EL (cell line): ENCODE data around the gene LDLRAD2.
"Not testable (repeated sequence)": the region's sequence is repeated elsewhere in the genome, so short reads cannot be mapped to it uniquely, and the experiment has no call there.

Source experiments
- DNase-seq: peaks from one replicate; pipeline ENCODE4 v3.0.0-alpha.2; 2016

LDLRAD2 gene

DNA sequence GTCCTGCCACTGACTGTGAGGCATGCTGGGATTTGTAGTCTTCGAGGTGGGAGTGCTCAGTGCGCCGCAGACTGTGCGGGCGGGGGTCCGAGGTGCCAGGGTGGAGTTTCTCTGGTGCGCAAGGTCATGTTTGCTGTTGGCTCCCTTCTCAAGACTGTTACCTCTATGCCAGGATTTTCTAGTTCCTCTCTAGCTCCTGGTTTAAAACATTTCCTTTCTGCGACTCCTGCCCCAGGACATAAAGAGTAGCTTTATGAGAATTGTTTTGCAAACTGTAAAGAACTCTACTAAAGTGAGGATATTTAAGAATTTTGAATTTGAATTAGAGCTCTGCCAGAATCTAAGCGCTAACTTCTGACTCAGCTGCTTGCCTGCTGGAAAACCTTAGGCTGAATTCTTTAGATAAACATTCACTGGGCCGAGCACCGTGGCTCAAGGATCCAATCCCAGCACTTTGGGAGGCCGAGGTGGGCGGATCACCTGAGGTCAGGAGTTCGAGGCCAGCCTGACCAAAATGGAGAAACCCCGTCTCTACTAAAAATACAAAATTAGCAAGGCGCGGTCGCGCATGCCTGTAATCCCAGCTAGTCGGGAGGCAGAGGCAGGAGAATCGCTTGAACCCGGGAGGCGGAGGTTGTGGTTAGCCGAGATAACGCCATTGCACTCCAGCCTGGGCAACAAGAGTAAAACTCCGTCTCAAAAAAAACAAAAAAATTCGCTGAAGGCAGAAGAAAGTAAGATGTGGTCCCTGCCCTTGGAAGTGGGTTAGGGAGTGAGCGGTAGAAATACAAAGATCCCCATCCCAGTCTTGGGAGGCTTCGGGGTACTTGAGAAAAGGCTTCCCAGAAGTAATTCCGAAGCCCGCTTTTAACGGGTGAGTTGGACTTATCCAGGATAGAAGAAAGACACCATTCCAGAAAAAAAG, 28.1 kb upstream of the LDLRAD2 start:
- DNase-seq = no peak

DNA sequence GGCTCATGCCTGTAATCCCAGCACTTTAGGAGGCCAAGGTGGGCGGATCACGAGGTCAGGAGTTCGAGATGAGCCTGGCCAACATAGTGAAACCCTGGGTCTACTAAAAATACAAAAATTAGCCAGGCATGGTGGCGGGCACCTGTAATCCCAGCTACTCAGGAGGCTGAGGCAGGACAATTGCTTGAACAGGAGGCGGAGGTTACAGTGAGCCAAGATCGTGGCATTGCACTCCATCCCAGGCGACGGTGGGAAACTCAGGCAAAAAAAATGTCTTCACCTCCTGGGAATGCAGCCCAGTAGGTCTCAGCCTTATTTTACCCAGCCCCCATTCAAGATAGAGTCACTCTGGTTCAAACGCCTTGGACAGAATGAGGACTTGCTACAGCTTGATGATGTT, 26.3 kb upstream of the LDLRAD2 start:
- not testable (repeated sequence) for DNase-seq

DNA sequence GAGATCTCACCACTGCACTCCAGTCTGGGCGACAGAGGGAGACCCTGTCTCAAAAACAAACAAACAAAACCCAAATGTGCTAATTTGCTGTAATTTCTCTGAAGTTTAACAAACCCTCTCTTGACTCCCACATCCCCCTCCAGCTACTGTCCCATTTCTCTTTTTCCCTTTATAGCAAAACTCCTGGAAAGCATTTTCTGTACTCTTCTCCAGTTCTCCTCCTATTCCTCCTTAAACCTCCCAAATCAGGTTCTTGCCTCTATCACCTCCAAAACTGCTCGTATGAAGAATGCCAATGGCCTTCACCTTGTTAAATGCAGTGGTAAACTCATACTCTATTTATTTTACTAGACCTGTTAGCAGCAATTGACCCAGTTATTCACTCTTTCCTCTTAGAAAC, 25.4 kb upstream of the LDLRAD2 start:
- no peak for DNase-seq

DNA sequence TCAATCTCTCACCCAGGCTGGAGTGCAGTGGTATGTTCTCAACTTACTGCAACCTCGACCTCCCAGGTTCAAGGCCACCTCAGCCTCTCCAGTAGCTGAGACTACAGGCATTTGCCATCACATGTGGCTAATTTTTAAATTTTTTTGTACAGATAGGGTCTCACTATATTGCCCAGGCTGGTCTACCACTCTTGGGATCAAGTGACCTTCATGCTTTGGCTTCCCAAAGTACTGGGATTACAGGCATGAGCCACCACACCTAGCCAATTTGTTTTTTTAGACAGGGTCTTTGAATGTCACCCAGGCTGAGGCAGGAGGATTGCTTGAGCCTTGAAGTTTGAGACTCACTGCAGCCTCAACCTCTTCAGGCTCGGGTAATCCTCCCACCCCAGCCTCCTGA, 19.0 kb upstream of the LDLRAD2 start:
- no peak for DNase-seq

DNA sequence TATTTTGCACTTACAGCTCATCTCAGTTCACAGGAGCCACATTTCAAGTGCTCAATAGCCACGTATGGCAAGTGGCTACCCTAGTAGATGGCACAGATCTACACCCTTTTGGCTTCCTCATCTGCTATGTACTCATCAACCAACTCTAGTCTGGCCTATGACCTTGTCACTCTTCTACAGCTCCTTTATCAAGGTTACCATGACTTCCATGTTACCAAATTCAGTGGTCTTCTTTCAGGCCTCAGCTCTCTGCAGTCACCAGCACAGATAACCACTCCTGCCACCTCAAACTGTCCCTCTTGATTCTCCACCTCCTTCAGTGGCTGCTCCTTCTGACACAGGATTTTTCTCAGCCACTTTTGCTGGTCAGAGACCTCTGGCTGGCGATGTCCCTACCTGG, 17.4 kb upstream of the LDLRAD2 start:
- DNase-seq = no peak

DNA sequence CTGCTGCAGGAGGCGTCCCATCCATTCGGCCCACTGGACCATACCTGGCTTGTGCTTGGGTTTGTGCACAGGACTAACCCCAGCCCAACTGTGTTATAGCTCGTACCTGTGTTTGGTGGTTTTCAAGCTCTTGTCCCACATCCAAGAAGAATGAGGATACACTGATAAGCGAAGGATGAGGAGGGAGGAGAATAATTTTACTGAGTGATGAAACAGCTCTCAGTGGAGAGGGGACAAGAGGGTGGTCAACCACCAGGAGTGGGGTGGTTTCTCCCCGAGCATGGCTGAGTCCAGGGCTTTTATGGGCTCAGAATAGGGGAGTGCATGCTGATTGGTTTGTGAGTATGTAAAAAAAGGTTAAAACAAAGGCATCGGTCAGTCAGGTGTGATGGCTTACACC, 17.0 kb upstream of the LDLRAD2 start:
- DNase-seq = no peak

DNA sequence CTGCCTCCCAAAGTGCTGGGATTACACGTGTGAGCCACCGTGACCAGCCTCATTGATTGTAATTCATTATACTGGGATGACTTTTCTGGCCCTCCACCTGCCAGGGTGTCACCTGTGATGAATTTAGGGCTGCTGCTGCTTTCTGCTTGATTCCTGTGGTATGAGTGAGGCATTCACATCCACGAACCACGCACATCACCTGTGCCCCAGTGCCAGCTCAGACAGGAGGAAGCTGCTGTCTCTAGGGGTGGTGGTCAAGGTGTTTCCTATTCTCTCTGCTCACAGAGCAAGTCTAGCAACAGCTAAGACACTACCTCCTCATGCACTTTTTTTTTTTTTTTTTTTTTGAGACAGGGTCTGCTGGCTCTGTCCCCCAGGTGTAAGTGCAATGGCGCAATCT, 12.3 kb upstream of the LDLRAD2 start:
- no peak for DNase-seq

DNA sequence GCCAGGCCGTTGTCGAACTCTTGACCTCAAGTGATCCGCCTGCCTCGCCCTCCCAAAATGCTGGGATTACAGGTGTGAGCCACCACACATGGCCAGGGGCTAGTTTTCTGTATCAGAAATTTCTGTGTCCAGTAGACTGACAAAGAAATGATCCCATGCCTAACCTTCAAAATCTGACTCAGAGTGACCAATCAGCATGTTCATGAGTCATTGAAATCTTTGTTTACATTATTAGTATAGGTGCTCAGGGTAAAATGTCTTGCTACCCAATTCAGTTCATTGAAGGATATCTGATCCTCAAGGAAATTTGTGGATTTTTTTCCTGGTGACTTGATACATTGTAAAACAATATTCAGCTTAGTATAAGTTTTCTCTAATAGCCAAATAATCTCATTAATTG, 11.0 kb upstream of the LDLRAD2 start:
- peak; percentile 39 for DNase-seq

DNA sequence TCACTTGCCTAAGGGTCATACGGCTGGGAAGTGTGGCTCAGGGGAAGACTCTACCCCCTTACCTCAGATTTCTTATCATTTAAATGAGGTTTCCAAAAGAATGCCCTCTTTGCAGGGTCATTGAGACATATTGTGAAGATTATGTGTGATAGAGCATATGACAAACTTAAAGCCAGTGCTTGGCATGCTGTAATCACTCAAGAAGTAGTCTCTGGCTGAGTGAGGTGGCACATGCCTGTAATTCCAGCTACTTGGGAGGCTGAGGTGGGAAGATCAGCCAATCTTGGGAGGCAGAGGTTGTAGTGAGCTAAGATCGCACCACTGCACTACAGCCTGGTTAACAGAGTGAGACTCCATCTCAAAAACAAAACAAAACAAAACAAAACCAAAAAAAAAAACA, 7.5 kb upstream of the LDLRAD2 start:
- DNase-seq = no peak

DNA sequence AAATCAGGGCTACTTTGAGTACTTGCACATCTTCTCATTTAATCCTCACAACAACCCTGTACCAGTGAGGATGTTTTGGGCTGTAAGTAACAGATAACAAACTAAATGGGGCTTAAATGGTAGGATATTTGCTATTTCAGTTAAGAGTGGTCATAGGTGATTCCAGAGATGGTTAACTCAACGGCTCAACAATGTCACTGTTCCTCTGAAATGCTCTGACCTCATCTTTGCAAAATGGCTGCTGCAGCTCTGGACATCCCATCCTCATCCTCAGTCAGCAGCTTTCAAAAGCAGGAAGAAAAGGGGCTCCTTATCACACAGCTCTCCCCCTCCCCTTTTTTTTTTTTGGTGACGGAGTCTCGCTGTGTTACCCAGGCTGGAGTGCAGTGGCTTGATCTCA, 1.5 kb downstream of the LDLRAD2 start:
- no peak for DNase-seq

DNA sequence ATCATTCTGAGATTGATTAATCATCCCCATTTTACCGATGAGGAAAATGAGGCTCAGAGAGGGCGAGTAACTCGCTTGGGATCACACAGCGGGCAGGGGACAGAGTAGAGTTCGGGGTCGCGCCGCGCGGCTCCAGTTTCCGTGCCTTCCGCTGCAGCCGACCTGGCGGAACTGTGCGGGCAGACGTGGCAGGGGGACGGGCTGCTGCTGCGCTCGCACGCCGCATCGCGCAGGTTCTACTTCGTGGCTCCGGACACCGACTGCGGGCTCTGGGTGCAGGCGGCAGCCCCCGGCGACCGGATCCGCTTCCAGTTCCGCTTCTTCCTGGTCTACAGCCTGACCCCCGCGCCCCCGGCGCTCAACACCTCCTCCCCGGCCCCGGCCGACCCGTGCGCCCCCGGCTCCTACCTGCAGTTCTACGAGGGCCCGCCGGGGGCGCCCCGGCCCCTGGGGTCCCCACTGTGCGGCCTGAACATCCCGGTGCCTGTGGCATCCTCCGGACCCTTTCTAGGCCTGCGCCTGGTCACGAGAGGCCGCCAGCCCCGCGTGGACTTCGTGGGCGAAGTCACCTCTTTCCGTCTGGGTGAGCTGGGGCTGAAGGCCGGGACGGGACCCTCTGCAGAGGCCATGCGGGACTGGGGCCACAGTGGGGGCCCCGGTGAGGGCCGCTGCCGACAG, 2.3 kb downstream of the LDLRAD2 start:
- DNase-seq = no peak

DNA sequence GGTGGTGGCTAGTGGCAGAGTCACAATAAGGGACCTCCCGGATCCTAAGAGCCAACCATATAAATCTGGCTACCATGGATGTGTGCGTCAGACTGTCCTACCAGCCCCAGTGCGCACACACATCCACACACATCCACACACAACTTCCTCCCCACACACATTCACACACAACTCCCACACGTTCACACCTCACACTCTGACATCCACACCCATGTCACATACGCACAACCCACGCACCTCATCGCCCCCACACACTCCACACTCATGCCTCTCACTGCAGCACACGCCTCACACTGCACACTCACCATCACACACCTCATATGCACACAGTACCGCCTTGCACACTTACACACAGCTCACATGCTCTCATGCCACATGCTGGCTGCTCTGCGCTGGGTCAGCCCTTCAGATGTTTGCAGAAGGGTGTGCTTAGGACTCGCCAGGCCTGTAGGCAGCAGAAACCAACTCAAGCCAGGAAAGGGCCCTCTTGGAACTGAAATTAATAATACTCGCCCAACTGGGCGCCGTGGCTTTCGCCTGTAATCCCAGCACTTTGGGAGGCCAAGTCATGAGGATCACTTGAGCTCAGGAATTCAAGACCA, 3.0 kb downstream of the LDLRAD2 start:
- DNase-seq = no peak

DNA sequence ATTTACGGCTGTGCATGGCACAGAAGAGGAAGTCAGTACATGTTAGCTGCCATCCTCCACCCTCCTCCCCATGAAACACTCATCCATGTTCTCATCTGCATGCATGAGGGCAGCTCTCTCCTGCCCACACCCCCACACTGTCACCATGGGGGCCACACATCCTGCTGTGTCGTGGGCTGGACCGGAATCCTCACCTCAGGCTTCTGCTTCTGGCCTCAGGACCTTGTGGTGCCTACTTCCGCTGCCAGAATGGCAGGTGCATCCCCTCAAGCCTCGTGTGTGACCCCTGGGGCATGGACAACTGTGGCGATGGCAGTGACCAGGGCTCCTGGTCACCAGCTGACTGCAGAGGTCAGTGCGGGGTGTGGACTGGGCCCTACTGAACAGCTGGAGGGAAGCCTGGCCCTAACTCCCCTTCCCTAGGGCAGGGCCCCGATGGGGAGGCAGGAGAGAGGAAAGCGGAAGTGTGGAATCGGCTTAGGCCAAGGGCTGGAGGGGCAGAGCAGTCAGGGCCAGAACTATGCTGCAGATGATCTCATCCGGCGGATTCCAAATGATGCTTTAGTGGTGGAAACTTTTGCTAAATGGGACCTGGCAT, 3.8 kb downstream of the LDLRAD2 start:
- no peak for DNase-seq

DNA sequence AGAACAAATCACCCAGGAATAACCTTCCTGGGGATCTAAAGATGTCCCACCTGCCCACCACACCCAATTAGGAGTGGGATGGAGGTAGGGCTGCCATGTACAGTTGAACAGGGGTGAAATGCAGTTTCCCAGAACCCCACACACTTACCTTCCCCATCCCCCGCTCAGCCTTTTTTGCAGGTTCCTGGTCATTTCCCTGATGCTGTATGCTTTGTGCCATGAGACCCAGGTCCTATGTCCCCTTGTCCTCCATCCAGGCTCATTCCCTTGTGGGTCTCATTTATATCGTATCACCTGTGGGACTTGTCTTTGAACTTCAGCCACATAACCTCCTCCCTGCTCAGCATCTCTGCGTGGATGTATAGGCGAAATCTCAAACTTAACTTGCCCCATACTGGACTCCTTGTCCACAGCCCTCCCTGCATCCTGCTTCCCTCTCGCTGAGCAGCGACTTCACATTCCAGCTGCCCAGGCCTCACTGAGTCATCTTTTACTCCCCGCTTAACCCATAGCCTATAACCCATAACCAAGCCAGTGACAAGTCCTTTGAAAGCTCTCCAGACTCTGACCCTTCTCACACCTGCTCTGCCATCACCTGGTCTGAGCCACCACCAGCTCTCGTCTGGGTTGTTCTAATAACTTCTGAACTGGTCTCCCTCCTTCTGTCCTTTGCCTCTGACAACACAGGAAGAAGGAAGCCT, 4.7 kb downstream of the LDLRAD2 start:
- DNase-seq = peak; percentile 84

DNA sequence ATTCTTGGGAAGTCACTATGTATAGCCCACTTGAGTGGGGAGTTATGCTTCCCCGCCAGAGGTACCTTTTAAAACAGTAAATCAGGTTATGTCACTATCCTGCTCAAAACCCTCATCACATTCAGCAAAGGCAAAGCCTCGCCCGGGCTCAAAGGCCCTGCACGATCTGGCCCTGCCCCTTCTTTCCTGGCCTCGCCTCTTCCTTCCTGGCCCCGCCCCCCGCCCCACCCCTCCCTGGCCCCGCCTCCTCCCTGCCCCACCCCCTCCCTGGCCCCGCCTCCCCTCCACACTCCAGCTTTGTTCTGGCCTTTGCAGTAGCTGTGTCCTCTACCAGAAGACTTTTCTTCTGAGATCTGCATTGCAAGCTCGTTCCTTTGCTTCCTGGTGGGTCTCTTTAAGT, 6.6 kb downstream of the LDLRAD2 start:
- peak; percentile 23 for DNase-seq

DNA sequence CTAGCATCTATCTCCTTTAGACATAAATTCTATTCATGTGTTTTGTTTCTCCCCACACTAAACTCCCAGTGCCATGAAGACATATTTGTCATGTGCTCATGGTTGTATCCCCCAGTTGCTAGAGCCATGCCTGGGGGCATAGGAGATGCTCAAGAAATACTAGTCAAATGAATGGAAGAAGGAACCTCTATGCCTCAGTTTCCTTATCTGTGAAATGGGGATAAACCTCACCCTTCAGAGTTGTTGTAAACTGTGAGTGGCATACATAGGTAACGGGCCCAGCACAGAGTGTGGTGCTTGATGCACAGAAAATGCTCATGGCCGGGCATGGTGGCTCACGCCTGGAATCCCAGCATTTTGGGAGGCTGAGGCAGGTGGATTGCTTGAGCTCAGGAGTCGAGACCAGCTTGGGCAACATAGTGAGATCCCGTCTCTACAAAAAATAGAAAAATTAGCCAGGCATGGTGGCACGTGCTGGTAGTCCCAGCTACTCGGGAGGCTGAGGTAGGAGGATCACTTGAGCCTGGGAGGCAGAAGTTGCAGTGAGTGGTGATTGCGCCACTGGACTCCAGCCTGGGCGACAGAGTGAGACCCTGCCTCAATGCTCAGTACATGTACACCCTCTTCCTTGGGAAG, 8.7 kb downstream of the LDLRAD2 start:
- no peak for DNase-seq

DNA sequence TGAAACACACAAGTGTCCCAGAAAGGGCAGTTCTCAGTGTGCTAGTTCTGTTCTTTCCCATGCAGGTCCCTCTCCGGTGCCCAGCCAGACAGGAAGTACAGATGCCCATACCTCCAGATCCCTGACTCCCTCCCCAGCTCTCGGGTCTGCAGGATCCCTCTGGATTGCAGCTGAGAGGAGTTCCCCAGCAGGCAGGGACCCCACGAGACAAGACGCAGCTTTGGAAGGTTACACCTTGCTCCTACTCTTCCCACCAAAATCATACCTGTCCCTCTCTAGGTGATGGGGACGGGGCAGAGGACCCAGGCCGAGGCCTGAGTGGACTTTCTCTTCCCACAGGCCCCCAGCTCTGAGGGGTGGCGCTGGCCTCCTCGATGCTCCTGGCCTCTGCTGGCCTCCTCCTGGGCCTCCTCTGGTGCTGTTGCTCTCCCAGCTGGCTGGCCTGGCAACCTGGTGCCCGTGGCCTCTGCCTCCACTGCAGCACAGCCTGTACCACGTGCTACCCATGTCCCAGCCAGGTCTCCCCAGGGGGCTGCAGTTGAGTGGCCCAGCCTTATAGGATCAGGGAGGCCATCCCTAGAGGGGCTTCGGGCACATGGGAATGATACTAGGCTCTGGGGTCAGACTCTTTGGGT, 9.4 kb downstream of the LDLRAD2 start:
- DNase-seq = no peak

DNA sequence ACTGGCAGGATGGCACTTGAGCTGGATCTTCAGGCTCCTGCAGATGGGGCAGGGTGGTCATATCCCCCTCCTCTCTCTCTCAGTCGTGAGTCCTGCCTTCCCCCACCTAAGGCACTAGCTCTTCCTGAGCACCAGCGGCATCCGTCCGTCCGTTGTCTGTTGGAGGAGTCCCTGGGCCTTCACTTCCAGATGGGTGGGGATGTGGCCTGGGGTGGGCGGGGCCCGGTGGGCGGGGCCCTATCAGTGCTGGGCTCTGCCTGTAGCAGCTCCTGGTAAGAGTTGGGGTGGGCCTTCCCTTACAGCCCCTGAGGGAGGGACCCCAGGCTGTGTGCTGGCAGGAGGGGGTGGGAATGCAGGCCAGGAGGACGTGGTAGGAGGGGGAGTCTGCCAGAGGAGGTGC, 10.3 kb downstream of the LDLRAD2 start:
- DNase-seq = no peak

DNA sequence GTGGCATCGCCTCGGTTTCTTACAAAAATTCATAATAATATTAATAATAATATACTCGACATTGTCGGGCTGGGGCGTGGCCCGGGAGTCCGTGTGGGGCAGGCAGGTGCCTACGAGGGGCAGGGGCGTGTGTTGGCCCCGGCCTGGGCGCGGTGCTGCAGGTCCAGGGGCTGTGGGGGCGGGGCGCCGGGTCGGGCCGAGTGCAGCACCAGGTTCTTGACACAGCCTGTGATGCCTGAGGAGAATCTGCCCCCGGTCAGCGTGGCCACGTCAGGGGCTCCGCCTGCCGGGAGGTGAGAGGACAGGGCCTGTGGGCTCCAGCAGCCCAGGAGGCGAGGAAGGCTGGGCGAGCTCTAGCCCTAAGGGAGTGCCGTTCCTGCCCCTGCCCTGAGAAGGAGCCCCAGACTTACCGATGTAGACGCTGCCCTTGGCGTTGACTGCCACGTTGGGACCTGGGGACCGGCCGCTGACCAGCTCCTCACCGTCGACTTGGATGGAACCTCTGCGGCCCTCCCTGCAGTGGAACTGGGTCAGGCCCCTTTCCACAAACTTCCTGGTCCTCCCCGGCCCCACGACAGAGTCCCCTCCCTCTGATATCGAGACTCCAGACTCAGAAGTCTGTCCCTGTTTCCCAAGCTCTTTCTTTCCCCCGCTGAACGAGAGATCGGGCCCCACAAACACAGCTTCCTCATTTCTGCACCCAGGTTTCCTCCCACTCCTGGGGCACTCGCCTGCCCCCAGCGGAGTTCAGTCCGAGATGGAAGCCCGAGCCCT, 11.3 kb downstream of the LDLRAD2 start:
- no peak for DNase-seq

DNA sequence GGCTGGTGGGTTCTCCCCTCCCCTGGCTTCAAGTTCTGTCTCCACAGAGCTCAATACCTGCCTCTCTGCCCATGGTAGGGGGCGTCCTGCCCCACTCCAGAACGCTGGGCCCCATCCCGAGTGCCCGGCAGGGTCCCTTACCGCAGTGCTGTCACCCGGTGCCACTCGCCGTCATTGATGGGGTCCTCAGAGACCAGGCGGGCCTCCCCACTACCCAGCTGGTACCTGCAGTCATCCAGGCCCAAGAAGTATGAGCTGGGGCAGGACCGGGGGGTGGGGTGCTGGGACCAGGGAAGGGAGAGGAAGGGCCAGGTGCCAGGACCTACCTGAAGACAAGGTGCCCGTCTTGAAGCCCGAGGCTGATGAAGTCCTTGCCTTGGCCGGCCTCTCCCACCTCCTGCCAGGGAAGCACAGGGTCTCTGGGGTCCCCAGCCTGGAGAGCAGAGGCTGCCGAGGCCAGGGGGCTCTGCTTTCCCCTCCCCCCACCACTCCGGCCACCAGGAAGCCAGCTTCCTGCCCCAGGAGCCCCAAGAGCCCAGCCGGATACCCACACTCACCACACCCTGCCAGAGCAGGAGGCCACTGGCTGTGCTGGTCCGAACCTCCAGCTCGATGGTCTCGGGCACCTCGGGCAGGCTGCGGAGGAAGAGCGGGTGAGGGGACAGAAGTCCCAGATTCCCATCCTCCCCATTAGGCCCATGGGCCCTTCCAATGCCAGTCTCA, 12.1 kb downstream of the LDLRAD2 start:
- DNase-seq = no peak
